Cardiac muscle cell (in vitro differentiated cells and primary cell): ENCODE results near the gene VEPH1. TPM values are rescaled to one million over a fixed set of nuclear protein-coding genes. Genes with fewer than 3 reads are reported as not detected.

ENCODE experiments used
- DNase-seq, 2 donors: peaks; one replicate each; pipeline versions ENCODE4 v3.0.0 to v3.0.0-alpha.2; 2010 to 2017; ENCODE audit warnings: low read depth in 1 of 2, low spot score in 1 of 2
- H3K27ac ChIP-seq: fragments of 200-600 bp; sonication (generic); 2 replicates; pipeline ENCODE4 v1.5.1; 2016
- H3K27me3 ChIP-seq: fragments of 200-600 bp; sonication (generic); 2 replicates; pipeline ENCODE4 v1.6.0; 2016; ENCODE audit warnings: control low read depth
- H3K36me3 ChIP-seq: fragments of 200-600 bp; sonication (generic); 2 replicates; pipeline ENCODE4 v1.5.1; 2016; ENCODE audit warnings: control low read depth
- H3K4me1 ChIP-seq: fragments of 200-600 bp; sonication (generic); 2 replicates; pipeline ENCODE4 v1.8.1; 2017; ENCODE audit warnings: low read depth, mild to moderate bottlenecking, mixed run types
- H3K4me3 ChIP-seq: fragments of 200-600 bp; sonication (generic); 2 replicates; pipeline ENCODE4 v1.5.1; 2016; ENCODE audit warnings: mild to moderate bottlenecking
- H3K9me3 ChIP-seq: fragments of 200-600 bp; sonication (generic); 2 replicates; pipeline ENCODE4 v1.5.1; 2017; ENCODE audit warnings: low read depth, mild to moderate bottlenecking, control low read depth
- CTCF ChIP-seq: IDR thresholded peaks from 2 replicates; pipeline ENCODE4 v1.5.1; 2012; ENCODE audit warnings: low read depth, mild to moderate bottlenecking, low read length
- polyA plus RNA-seq: library from polyadenylated mRNA; unstranded; fragments of >200 nt; fragmentation: Nextera tagmentation; extraction: Ambion mirVana; gene quantifications from 2 replicates; pipeline ENCODE4 v1.2.1, GENCODE V29; 2016
- total RNA-seq: library from RNA; depleted of rRNA; stranded (reverse); fragments of >200 nt; gene quantifications from 2 replicates; pipeline ENCODE4 v1.2.3, GENCODE V29; 2016

VEPH1 gene
- total and polyA plus RNA-seq, 2 experiments from 2014 or later: 1.1 to 1.7 TPM

DNA sequence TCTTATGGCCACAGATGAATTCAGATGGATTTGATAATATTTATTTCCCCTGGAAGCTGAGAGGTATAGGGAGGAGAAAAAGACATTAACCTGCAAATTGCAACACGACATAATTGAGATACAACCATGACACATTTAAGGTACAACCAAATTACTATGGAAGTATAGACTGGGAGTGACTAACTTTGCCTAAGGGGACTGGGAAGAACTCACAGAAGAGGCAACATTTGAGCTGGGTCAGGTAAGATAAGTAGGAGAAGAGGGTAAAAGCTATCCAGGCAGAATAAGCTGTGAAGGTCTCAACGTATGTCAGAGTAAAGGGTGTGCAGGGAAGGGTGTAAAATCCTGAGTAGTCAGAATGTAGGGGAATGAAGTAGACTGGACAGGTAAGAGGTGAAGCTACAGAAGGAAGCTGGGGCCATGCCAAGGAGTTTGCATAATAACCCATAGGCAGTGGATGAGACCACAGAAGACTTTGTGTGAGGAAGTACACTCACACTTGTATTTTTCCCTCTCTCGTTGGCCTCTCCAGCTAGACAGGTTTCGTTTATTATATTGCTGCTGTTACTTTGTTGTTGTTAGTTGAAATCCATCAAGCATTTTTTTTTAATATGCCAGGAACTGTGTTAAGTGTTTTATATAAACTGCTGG lies 94.6 kb downstream of the VEPH1 start:
- no peaks in the 10 kb centered on the region for H3K4me1 ChIP-seq
- H3K9me3 ChIP-seq: no peaks in the 10 kb centered on the region
- H3K36me3 ChIP-seq: no peaks in the 10 kb centered on the region
- no peak overlapping the region for H3K27ac ChIP-seq
- DNase-seq: no peak
- no peak for TF ChIP-seq CTCF
- H3K4me3 ChIP-seq: no peak overlapping the region
- no peaks in the 10 kb centered on the region for H3K27me3 ChIP-seq

- no peaks in the 10 kb centered on the region for H3K4me1 ChIP-seq
- H3K36me3 ChIP-seq: no peaks in the 10 kb centered on the region
- H3K9me3 ChIP-seq: no peaks in the 10 kb centered on the region
- no peak for TF ChIP-seq CTCF
- H3K27ac ChIP-seq: no peak overlapping the region
- H3K27me3 ChIP-seq: no peaks in the 10 kb centered on the region
- DNase-seq: no peak
- H3K4me3 ChIP-seq: no peak overlapping the region
Measured at GRCh38 chr3:157407769-157408168, 95.4 kb downstream of the VEPH1 start.

- Histone ChIP-seq H3K9me3 (no peaks in the 10 kb centered on the region), H3K27me3 (no peaks in the 10 kb centered on the region), H3K36me3 (no peaks in the 10 kb centered on the region), H3K4me1 (no peaks in the 10 kb centered on the region), H3K4me3 (no peak overlapping the region), H3K27ac (no peak overlapping the region)
- DNase-seq: no peak
- no peak for TF ChIP-seq CTCF
Measured at GRCh38 chr3:157406394-157406793, 96.8 kb downstream of the VEPH1 start.

GRCh38 chr3:157405457-157405856 lies 97.8 kb downstream of the VEPH1 start:
- TF ChIP-seq CTCF: no peak
- peak in 1 of 2 donors; percentile 72 for DNase-seq
- no peak overlapping the region for H3K27ac ChIP-seq
- H3K4me3 ChIP-seq: no peak overlapping the region
- H3K36me3 ChIP-seq: no peaks in the 10 kb centered on the region
- no peaks in the 10 kb centered on the region for H3K9me3 ChIP-seq
- H3K27me3 ChIP-seq: no peaks in the 10 kb centered on the region
- no peaks in the 10 kb centered on the region for H3K4me1 ChIP-seq

DNA sequence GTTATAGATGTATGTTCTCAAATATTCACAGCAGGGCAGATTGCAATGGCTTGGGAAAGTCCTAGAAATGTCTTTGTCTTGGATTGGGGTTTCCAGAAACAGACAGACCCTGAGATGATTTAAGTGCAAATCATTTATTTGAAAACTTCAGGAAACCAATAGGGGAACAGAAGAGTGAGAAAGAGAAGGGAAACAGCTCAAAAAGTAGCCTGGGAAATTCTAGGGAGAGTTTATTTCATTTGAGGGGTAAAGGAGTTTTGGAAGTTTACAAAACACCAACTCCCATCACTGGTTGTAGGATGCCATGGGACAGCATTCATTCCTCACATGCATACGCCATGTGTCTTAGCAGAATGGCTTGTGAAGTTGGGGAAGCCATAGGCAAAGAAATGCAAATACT lies 98.8 kb downstream of the VEPH1 start:
- Histone ChIP-seq H3K27me3 (no peaks in the 10 kb centered on the region), H3K36me3 (no peaks in the 10 kb centered on the region), H3K9me3 (no peaks in the 10 kb centered on the region), H3K4me1 (no peaks in the 10 kb centered on the region), H3K27ac (no peak overlapping the region), H3K4me3 (no peak overlapping the region)
- TF ChIP-seq CTCF: no peak
- no peak for DNase-seq

GRCh38 chr3:157398598-157398997 lies 104.6 kb downstream of the VEPH1 start:
- H3K27ac ChIP-seq: no peak overlapping the region
- no peak for TF ChIP-seq CTCF
- no peaks in the 10 kb centered on the region for H3K4me1 ChIP-seq

More at GRCh38 chr3:157398598-157398997, 104.6 kb downstream of the VEPH1 start:
- no peak for DNase-seq
- H3K9me3 ChIP-seq: no peaks in the 10 kb centered on the region
- no peaks in the 10 kb centered on the region for H3K36me3 ChIP-seq
- no peaks in the 10 kb centered on the region for H3K27me3 ChIP-seq
- H3K4me3 ChIP-seq: no peak overlapping the region
